SK-N-MC (cell line): ENCODE measurements around the gene MAP7D1.
"Not testable (repeated sequence)": the region's sequence is repeated elsewhere in the genome, so short reads cannot be mapped to it uniquely, and the experiment has no call there.

Experiments
- EZH2 ChIP-seq: fragments of 200-600 bp; sonication (generic); IDR thresholded peaks from one replicate; pipeline ENCODE4 v1.6.1; 2017; ENCODE audit warnings: antibody characterized with exemption
- FOXP2 ChIP-seq: optimal IDR thresholded peaks from 2 replicates; pipeline ENCODE3; 2011; ENCODE audit warnings: mild to moderate bottlenecking, moderate library complexity; ENCODE audit not compliant: insufficient read depth; ENCODE audit errors: extremely low read length, control extremely low read depth
- POLR2AphosphoS5 ChIP-seq: IDR thresholded peaks from 2 replicates; pipeline ENCODE4 v1.6.1; 2012; ENCODE audit warnings: mild to moderate bottlenecking, low read depth, low read length, borderline replicate concordance

DNA sequence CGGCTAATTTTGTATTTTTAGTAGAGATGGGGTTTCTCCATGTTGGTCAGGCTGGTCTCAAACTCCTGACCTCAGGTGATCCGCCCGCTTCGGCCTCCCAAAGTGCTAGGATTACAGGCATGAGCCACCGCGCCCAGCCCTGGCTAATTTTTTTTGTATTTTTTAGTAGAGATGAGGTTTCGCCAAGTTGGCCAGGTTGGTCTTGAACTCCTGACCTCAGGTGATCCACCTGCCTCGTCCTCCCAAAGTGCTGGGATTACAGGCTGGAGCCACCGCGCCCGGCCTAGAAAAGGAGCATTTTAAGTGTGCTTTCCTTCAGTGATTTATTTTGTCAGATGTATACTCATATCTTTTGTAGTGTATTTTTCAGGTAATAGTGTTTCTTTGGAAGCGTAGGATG lies 74.3 kb downstream of the MAP7D1 start:
- not testable (repeated sequence) for TF ChIP-seq EZH2, POLR2AphosphoS5, FOXP2
